PC-9 (cell line): Measurements from ENCODE around the gene FAM32A. TPM values are rescaled to one million over a fixed set of nuclear protein-coding genes. Genes with fewer than 3 reads are reported as not detected.

Experiments
- BruUV-seq: library from RNA; stranded (reverse); fragments of 400-500 nt; replicated peaks from 2 replicates; lab custom pipeline; 2021; lab: Mats Ljungman, UMichigan
- CTCF ChIA-PET: fragments of 300-600 bp; sonication (Branson Sonifier 250); formaldehyde crosslinking; loops from one replicate; lab custom pipeline; 2022; ENCODE audit warnings: antibody characterized with exemption; lab: Charles Lee
- POLR2A ChIA-PET: fragments of 300-600 bp; sonication (Branson Sonifier 250); formaldehyde crosslinking; loops from one replicate; lab custom pipeline; 2022; ENCODE audit warnings: antibody characterized with exemption; ENCODE audit not compliant: unreplicated experiment; lab: Charles Lee
- DNase-seq, 2 experiments: peaks; one replicate each; pipeline versions ENCODE4 v3.0.0 to v3.0.0-alpha.2; 2015 to 2022; ENCODE audit warnings: mixed read lengths in 1 of 2
- H2AFZ ChIP-seq: fragments of 200-600 bp; sonication (generic); 2 replicates; pipeline ENCODE4 v1.8.1; 2017; ENCODE audit warnings: antibody characterized with exemption
- H3F3A ChIP-seq: fragments of 200-600 bp; sonication (generic); 2 replicates; pipeline ENCODE4 v1.8.1; 2017; ENCODE audit warnings: antibody characterized with exemption, mild to moderate bottlenecking, low read depth; ENCODE audit not compliant: insufficient read depth
- H3K27ac ChIP-seq: fragments of 200-600 bp; sonication (generic); 2 replicates; pipeline ENCODE4 v1.6.1; 2016; ENCODE audit warnings: mixed run types
- H3K27me3 ChIP-seq: fragments of 200-600 bp; sonication (generic); 2 replicates; pipeline ENCODE4 v1.6.1; 2016; ENCODE audit warnings: low read depth, mixed run types; ENCODE audit not compliant: insufficient read depth
- H3K36me3 ChIP-seq: fragments of 200-600 bp; sonication (generic); 2 replicates; pipeline ENCODE4 v1.6.1; 2016; ENCODE audit warnings: low read depth, mixed run types
- H3K4me1 ChIP-seq: fragments of 200-600 bp; sonication (generic); replicated peaks from 2 replicates; pipeline ENCODE4 v1.6.1; 2016; ENCODE audit warnings: mixed run types; ENCODE audit not compliant: insufficient read depth
- H3K4me2 ChIP-seq: fragments of 200-600 bp; sonication (generic); 2 replicates; pipeline ENCODE4 v1.6.1; 2017; ENCODE audit warnings: mixed run types
- H3K4me3 ChIP-seq: fragments of 200-600 bp; sonication (generic); 2 replicates; pipeline ENCODE4 v1.6.1; 2016; ENCODE audit warnings: mixed run types
- H3K79me2 ChIP-seq: fragments of 200-600 bp; sonication (generic); 2 replicates; pipeline ENCODE4 v1.6.1; 2017; ENCODE audit warnings: low read depth, mixed run types
- H3K9me2 ChIP-seq: fragments of 200-600 bp; sonication (generic); 2 replicates; pipeline ENCODE4 v1.8.1; 2017; ENCODE audit warnings: mild to moderate bottlenecking; ENCODE audit not compliant: insufficient read depth
- H3K9me3 ChIP-seq: fragments of 200-600 bp; sonication (generic); 2 replicates; pipeline ENCODE4 v1.8.1; 2016; ENCODE audit warnings: low read depth; ENCODE audit not compliant: insufficient read depth
- H4K20me1 ChIP-seq: fragments of 200-600 bp; sonication (generic); 2 replicates; pipeline ENCODE4 v1.8.1; 2017; ENCODE audit not compliant: insufficient read depth
- CTCF ChIP-seq: fragments of 200-600 bp; sonication (generic); conservative IDR thresholded peaks from 2 replicates; pipeline ENCODE4 v1.6.1; 2017; ENCODE audit warnings: mixed run types, antibody characterized with exemption, mild to moderate bottlenecking, moderate library complexity
- EZH2 ChIP-seq: fragments of 200-600 bp; sonication (generic); IDR thresholded peaks from 2 replicates; pipeline ENCODE4 v1.8.0; 2017; ENCODE audit warnings: antibody characterized with exemption, low read depth
- intact Hi-C: fragments of 100-400 bp; cut with micrococcal nuclease; formaldehyde crosslinking; loops from one replicate; pipeline ENCODE4 v1.10.0; 2022; ENCODE audit not compliant: unreplicated experiment
- total RNA-seq: library from RNA; stranded (reverse); gene quantifications from 2 replicates; pipeline ENCODE4 v1.2.3, GENCODE V29; 2021

The FAM32A gene
- total RNA-seq, 1 experiment from 2014 or later = 66.5 TPM

DNA sequence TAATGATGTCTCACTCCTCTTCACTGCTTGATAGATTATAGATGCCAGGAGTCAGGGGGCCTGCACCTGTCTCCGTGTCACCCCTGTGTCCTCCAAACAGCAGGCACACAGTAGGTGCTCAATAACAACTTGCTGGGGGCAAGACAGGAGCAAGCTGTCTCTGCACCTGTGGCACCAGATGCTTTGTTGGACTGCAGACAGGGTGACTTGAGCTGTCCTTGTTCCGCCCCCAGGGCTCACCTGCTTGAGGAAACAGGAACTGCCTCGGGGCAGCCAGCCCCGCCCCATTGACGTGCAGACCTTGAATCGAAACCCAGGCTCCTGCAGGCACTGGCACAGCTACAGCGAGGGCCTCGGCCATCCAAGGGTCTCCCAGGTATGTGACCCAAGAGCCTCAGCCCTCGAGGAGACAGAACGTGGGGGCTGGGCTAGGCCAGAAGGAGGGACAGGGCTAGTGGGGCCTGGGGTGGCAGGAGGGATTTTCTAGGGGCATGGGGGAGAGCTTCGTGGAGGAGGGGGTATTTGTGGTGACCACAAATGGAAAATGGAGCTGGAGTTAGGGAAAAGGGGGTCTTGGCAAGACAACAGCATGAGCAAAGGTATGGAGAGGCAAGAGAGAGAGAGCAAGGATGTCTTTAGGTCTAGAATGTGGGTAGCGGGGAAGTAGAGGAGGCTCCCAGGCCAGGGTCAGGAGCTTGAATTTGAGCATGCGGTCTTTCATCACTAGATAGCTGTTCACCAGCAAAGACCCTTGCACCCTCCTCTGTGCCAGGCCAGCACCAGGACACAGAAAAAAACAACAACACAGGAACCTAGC, 41.6 kb upstream of the FAM32A start, which contains the start of gene HSH2D:
TSS of gene HSH2D (plus strand) at position 287 of the 817 bp plus-strand sequence. CDS start 5,066 bp downstream, outside the sequence.
- Histone ChIP-seq H3K9me2 (no peaks in the 10 kb centered on the region), H2AFZ (no peak within 1 kb of the TSS), H3K4me1 (peaks cover 30% of the 10 kb centered on the region), H3K27ac (peak within 1 kb of the TSS; percentile 71), H4K20me1 (no peaks in the 10 kb centered on the region), H3K27me3 (no peaks in the 10 kb centered on the region), H3K4me2 (peak within 1 kb of the TSS; percentile 80), H3K9me3 (no peaks in the 10 kb centered on the region), H3K79me2 (no peaks in the 10 kb centered on the region), H3F3A (peaks cover 20% of the 10 kb centered on the region; the same call in 1 of the 2 replicates), H3K36me3 (no peaks in the 10 kb centered on the region), H3K4me3 (peak within 1 kb of the TSS; percentile 52)
- ChIA-PET POLR2A (interaction anchor here (0.6 to 1.0 kb wide), 8 partner anchors 17 to 1454 kb away, joined by 3 to 15 read pairs (median 4); partner anchors contain the start of genes RAB8A and ZNF333), CTCF (interaction anchor here (0.6 to 1.0 kb wide), 2 partner anchors 18 to 98 kb away, joined by 3 to 9 read pairs; no protein-coding TSS in a partner anchor)
- TF ChIP-seq EZH2 = no peak
- no peak for TF ChIP-seq CTCF
- no TSS peak for BruUV-seq
- peak; percentile 88 to 94 for DNase-seq
- intact Hi-C loops = loop anchor here (2.0 kb wide), 1 partner anchor 37 kb away; no protein-coding TSS in a partner anchor

- TF ChIP-seq CTCF (no peak), EZH2 (no peak)
- peak overlapping the region; percentile 80 for H3K4me2 ChIP-seq
- no peaks in the 10 kb centered on the region for H4K20me1 ChIP-seq
- BruUV-seq = no TSS peak
- no peaks in the 10 kb centered on the region for H3K9me2 ChIP-seq
- H3K27me3 ChIP-seq = no peaks in the 10 kb centered on the region
- no peak for DNase-seq
- H3K79me2 ChIP-seq = no peaks in the 10 kb centered on the region
- H3K36me3 ChIP-seq = no peaks in the 10 kb centered on the region
- intact Hi-C loops = no loop called here
- H3K27ac ChIP-seq = peak overlapping the region; percentile 71
- H3F3A ChIP-seq = peaks cover 21% of the 10 kb centered on the region; the same call in 1 of the 2 replicates
- POLR2A ChIA-PET = interaction anchor here (0.6 to 1.0 kb wide), 3 partner anchors 8 to 1454 kb away, joined by 3 to 5 read pairs (median 3); partner anchors contain the start of gene ZNF333
- no peaks in the 10 kb centered on the region for H3K9me3 ChIP-seq
- peaks cover 30% of the 10 kb centered on the region for H3K4me1 ChIP-seq
- no peak overlapping the region for H2AFZ ChIP-seq
- peak overlapping the region; percentile 52; the same call in 1 of the 2 replicates for H3K4me3 ChIP-seq
- CTCF ChIA-PET = interaction anchor here (0.6 to 1.0 kb wide), 2 partner anchors 18 to 99 kb away, joined by 3 to 9 read pairs; no protein-coding TSS in a partner anchor
Measured at GRCh38 chr19:16144216-16144581, 41.0 kb upstream of the FAM32A start.

DNA sequence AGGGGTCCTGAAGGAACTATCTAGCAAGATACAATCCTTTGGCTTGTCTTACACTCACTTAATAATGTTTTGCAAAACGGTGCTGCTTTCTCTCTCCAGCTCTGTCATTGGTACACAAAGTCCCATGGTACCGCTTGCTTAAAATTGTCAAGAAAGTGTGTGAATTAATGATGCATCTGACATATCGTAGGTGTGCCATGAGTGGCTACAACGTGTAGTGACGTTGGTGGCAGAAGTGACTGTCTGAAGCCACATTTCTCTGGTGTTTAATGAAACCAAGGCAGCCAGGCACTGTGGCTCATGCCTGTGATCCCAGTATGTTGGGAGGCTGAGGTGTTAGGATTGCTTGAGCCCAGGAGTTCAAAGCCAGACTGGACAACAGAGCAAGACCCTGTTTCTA, 39.1 kb upstream of the FAM32A start:
- CTCF ChIA-PET = no interaction called here
- no peak for DNase-seq
- Histone ChIP-seq H3K79me2 (no peaks in the 10 kb centered on the region), H3K27me3 (no peaks in the 10 kb centered on the region), H3K9me2 (no peaks in the 10 kb centered on the region), H3F3A (peaks cover 33% of the 10 kb centered on the region; the same call in 1 of the 2 replicates), H3K4me1 (peaks cover 30% of the 10 kb centered on the region), H3K4me2 (no peak overlapping the region), H2AFZ (no peak overlapping the region), H3K27ac (no peak overlapping the region), H3K9me3 (no peaks in the 10 kb centered on the region), H3K36me3 (no peaks in the 10 kb centered on the region), H3K4me3 (no peak overlapping the region), H4K20me1 (no peaks in the 10 kb centered on the region)
- no TSS peak for BruUV-seq
- POLR2A ChIA-PET = interaction anchor here (0.6 kb wide), 1 partner anchor 179 kb away, joined by 4 read pairs; no protein-coding TSS in a partner anchor
- intact Hi-C loops = no loop called here
- no peak for TF ChIP-seq CTCF
- no peak for TF ChIP-seq EZH2
